C4-2B (cell line): ENCODE measurements around the gene ARMC7.

Experiments used
- H3K27ac ChIP-seq: fragments of 450-650 bp; 2 replicates; pipeline ENCODE4 v1.5.1; 2017
- CTCF ChIP-seq: fragments of 450-650 bp; conservative IDR thresholded peaks from 2 replicates; pipeline ENCODE4 v1.5.1; 2017; ENCODE audit warnings: mild to moderate bottlenecking
- ZFX ChIP-seq: fragments of 450-650 bp; IDR thresholded peaks from 2 replicates; pipeline ENCODE4 v1.6.1; 2017

ARMC7 gene

GRCh38 chr17:75146592-75146991 is 36.8 kb downstream of the ARMC7 start:
- no peak overlapping the region for H3K27ac ChIP-seq
- no peak for TF ChIP-seq ZFX
- TF ChIP-seq CTCF: no peak

- no peak overlapping the region; the same call in 1 of the 2 replicates for H3K27ac ChIP-seq
These were observed 38.2 kb downstream of the ARMC7 start for GRCh38 chr17:75147878-75148546.

GRCh38 chr17:75151930-75152329 is 42.2 kb downstream of the ARMC7 start:
- no peak overlapping the region for H3K27ac ChIP-seq
- TF ChIP-seq ZFX: no peak
- no peak for TF ChIP-seq CTCF

More at GRCh38 chr17:75147878-75148546, 38.2 kb downstream of the ARMC7 start:
- TF ChIP-seq CTCF: no peak
- TF ChIP-seq ZFX: no peak

GRCh38 chr17:75152523-75152921 is 42.8 kb downstream of the ARMC7 start:
- no peak for TF ChIP-seq ZFX
- TF ChIP-seq CTCF: no peak
- peak overlapping the region; percentile 88; the same call in 1 of the 2 replicates for H3K27ac ChIP-seq

GRCh38 chr17:75152922-75153779 is 43.4 kb downstream of the ARMC7 start:
- peak overlapping the region; percentile 88 for H3K27ac ChIP-seq
- TF ChIP-seq ZFX: no peak
- TF ChIP-seq CTCF: no peak

GRCh38 chr17:75153780-75154194 is 44.0 kb downstream of the ARMC7 start:
- TF ChIP-seq ZFX (no peak), CTCF (no peak)
- peak overlapping the region; percentile 88 for H3K27ac ChIP-seq
